ENCODE measurements around the gene NDUFS2.
A peak's percentile ranks its signal among the peaks of the same experiment; 100 is the strongest.

DNA sequence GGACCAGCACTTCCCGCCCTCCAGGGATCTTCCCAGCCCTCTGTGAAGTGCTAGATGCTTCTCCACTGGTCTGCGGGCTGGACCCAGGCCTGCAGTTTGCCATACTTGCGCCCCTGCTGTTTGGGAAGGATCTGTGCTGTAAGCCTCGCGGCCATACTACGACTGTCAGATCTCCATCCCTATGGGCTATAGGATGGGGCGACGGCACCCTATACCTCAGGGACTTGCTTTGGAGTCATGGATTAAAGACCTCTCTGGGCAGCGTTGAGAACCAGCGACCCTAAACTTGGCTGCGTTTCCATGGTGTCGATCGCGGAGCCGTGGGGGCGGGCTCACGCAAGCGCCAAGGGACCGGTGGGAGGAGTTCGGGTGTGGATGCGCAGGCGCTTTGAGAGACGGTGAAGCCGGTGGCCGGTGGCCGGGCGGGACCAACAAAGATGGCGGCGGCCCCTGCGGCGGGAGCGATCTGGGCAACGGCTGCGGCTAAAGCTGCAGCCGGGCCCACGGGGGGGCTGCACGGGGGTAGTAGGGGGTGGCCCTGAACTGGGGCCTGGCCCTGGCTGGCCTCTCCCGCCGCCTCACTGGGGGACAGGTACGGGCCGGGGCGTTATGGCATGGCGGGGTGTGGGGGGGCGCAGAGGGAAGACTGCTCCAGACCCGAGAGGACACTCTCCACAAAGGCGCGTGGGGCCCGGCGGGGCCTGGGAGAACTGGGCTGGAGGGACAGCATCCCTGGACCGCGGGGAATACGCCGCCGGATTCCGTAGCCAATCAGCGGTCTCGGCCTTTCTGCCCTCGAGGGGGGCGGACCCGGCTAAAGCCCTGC lies 42.9 kb upstream of the NDUFS2 start, which contains the start of gene USP21:
- TF ChIP-seq POLR2AphosphoS5 (IDR thresholded peaks at IDR 0.05; ENCODE audit: low read depth, low read length) (peak; percentile 74; the same call in 1 of the 2 replicates), TAF1 (IDR thresholded peaks at IDR 0.05; ENCODE audit: borderline replicate concordance, insufficient read depth, low read length) (peak; percentile 99), SIN3A (IDR thresholded peaks at IDR 0.05; ENCODE audit: borderline replicate concordance, insufficient read depth, low read length) (no peak)

Data from PFSK-1 (cell line).